22Rv1 (cell line): Measurements from ENCODE around the gene PIGQ.

Experiments
- ZFX ChIP-seq: fragments of 450-650 bp; IDR thresholded peaks from 2 replicates; pipeline ENCODE4 v1.6.1; 2017; ENCODE audit warnings: antibody characterized with exemption, borderline replicate concordance
- TF ChIP-seq, protein P1 (sequence below): fragments of 450-650 bp; IDR thresholded peaks from 2 replicates; pipeline ENCODE4 v1.5.1; 2017; ENCODE audit warnings: mild to moderate bottlenecking

DNA sequence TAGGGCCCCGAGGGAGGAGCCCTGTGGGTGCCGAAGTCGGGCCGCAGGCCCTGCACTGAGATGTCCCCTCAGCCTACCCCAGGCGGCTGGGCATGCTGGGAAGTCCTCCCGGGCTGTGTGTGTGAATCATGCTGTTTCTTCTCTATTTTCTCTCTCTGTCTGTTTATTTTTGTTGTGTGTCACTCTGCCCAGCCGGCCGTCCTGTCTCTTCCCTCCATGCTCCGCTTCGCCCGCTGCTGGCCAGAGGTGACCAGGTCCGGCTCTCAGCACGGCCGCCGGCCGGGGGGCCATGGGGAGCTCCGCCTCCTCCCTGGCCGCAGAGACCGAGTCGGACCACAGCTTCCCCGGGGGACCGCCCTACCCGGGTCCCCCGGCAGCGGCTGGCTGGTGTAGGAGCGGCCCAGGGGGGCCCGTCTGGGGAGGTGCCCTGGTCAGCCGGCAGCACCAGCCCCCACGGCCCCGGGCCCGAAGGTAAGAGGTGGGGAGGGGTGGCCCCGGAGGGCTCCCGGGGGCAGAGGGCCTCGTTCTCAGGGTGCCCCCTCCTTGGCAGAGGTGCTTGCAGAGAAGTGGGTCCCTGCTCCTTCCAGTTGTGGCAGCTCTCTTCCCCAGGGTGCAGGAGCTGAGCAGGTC, 29.8 kb upstream of the PIGQ start:
- TF ChIP-seq, protein P1, sequence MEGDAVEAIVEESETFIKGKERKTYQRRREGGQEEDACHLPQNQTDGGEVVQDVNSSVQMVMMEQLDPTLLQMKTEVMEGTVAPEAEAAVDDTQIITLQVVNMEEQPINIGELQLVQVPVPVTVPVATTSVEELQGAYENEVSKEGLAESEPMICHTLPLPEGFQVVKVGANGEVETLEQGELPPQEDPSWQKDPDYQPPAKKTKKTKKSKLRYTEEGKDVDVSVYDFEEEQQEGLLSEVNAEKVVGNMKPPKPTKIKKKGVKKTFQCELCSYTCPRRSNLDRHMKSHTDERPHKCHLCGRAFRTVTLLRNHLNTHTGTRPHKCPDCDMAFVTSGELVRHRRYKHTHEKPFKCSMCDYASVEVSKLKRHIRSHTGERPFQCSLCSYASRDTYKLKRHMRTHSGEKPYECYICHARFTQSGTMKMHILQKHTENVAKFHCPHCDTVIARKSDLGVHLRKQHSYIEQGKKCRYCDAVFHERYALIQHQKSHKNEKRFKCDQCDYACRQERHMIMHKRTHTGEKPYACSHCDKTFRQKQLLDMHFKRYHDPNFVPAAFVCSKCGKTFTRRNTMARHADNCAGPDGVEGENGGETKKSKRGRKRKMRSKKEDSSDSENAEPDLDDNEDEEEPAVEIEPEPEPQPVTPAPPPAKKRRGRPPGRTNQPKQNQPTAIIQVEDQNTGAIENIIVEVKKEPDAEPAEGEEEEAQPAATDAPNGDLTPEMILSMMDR, result no peak
- TF ChIP-seq ZFX, result no peak
